HepG2 (cell line): Measurements from ENCODE around the gene ATP8A2. TPM values are rescaled to one million over a fixed set of nuclear protein-coding genes. Genes with fewer than 3 reads are reported as not detected.

Source experiments
- ATAC-seq: fragments of 200-7000 bp; cut with Tn5 transposase; 3 replicates; pipeline ENCODE4 v1.9.1; 2020; ENCODE audit warnings: mild to moderate bottlenecking, moderate library complexity
- BruUV-seq: library from RNA; stranded (reverse); fragments of 400-500 nt; replicated peaks from 2 replicates; lab custom pipeline; 2021; lab: Mats Ljungman, UMichigan
- CTCF ChIA-PET: fragments of 300-600 bp; formaldehyde crosslinking; extraction: SDS; loops from one replicate; lab custom pipeline; 2021; ENCODE audit warnings: low total read pairs, inconsistent platforms, low intra/inter-chr PET ratio; lab: Yijun Ruan, JAX
- POLR2A ChIA-PET: fragments of 350-600 bp; sonication (Branson Sonifier 250); formaldehyde crosslinking; loops from one replicate; lab custom pipeline; 2020; ENCODE audit warnings: antibody characterized with exemption, inconsistent platforms; lab: Yijun Ruan, JAX
- DNase-seq: peaks from one replicate; pipeline ENCODE4 v3.0.0-alpha.2; 2015; ENCODE audit warnings: low spot score
- FAIRE-seq: peaks from 3 replicates; lab custom pipeline; 2011; peaks lifted over from hg19 to GRCh38; lab: Jason Lieb, UNC
- H2AFZ ChIP-seq: one replicate; pipeline ENCODE4 v1.6.1; 2011; ENCODE audit warnings: low read length, inconsistent platforms
- H3K27ac ChIP-seq: fragments of 300-600 bp; 3 replicates; pipeline ENCODE4 v1.8.0; 2011; ENCODE audit warnings: mixed run types, mild to moderate bottlenecking, mixed read lengths, low read length, inconsistent platforms; ENCODE audit not compliant: insufficient read depth; ENCODE audit errors: extremely low read length
- H3K27me3 ChIP-seq, 2 experiments: fragments of 200-600 bp in 1 of 2; 2 replicates in 1 of 2; 3 replicates in 1 of 2; pipeline versions ENCODE4 v1.6.0 to v1.8.0; 2011; ENCODE audit warnings: low read length in 2 of 2, mild to moderate bottlenecking in 2 of 2, moderate library complexity in 2 of 2, inconsistent platforms in 1 of 2; ENCODE audit not compliant: insufficient read depth in 2 of 2, control insufficient read depth in 1 of 2
- H3K36me3 ChIP-seq, 2 experiments: fragments of 200-600 bp in 1 of 2; replicated peaks in 1 of 2; 2 replicates in 1 of 2; 3 replicates in 1 of 2; pipeline versions ENCODE4 v1.5.1 to v1.8.0; 2011; ENCODE audit warnings: low read length in 2 of 2, inconsistent platforms in 1 of 2; ENCODE audit not compliant: insufficient read depth in 2 of 2, control insufficient read depth in 1 of 2
- H3K4me1 ChIP-seq: 2 replicates; pipeline ENCODE4 v1.5.1; 2012; ENCODE audit warnings: low read length, inconsistent platforms; ENCODE audit not compliant: insufficient read depth
- H3K4me2 ChIP-seq: 2 replicates; pipeline ENCODE4 v1.6.0; 2011; ENCODE audit warnings: low read depth, low read length, inconsistent platforms
- H3K4me3 ChIP-seq, 3 experiments: fragments of 200-600 bp in 1 of 3; sonication (generic), shearing (Covaris generic) in 1 of 3; replicated peaks in 1 of 3; 2 replicates each; pipeline ENCODE4 v1.5.1; 2011 to 2016; ENCODE audit warnings: low read length in 3 of 3, inconsistent platforms in 2 of 3, low read depth in 2 of 3, mild to moderate bottlenecking in 2 of 3, control low read depth in 1 of 3, mixed read lengths in 1 of 3; ENCODE audit not compliant: insufficient read depth in 1 of 3
- H3K79me2 ChIP-seq: one replicate; pipeline ENCODE4 v1.6.1; 2011; ENCODE audit warnings: low read length, inconsistent platforms; ENCODE audit not compliant: insufficient read depth
- H3K9ac ChIP-seq: 2 replicates; pipeline ENCODE4 v1.6.0; 2011; ENCODE audit warnings: mild to moderate bottlenecking, low read depth, low read length, inconsistent platforms; ENCODE audit not compliant: insufficient read depth
- H3K9me3 ChIP-seq: 2 replicates; pipeline ENCODE4 v1.5.1; 2012; ENCODE audit warnings: mild to moderate bottlenecking, low read length
- H4K20me1 ChIP-seq: 2 replicates; pipeline ENCODE4 v1.6.0; 2011; ENCODE audit warnings: inconsistent platforms, mild to moderate bottlenecking, low read length, moderate library complexity; ENCODE audit not compliant: insufficient read depth
- NFE2L2 ChIP-seq: fragments of 150-350 bp; IDR thresholded peaks from 2 replicates; pipeline ENCODE4 v1.6.1; 2014; ENCODE audit warnings: low read length
- SOX13 ChIP-seq, 3 experiments: fragments of 450-650 bp in 1 of 3; sonication (generic) in 1 of 3; formaldehyde crosslinking in 1 of 3; IDR thresholded peaks in 2 of 3; conservative IDR thresholded peaks in 1 of 3; 2 replicates each; pipeline versions ENCODE4 v1.5.0 to v1.6.1; 2016 to 2020; ENCODE audit warnings: antibody characterized with exemption in 1 of 3, mild to moderate bottlenecking in 1 of 3, missing compliant biosample characterization in 1 of 3, missing genetic modification reagents in 1 of 3, moderate library complexity in 1 of 3
- ZNF225 ChIP-seq: sonication (generic); formaldehyde crosslinking; IDR thresholded peaks from 2 replicates; pipeline ENCODE4 v1.4.0; 2020; ENCODE audit warnings: mild to moderate bottlenecking, missing genetic modification reagents
- WGBS: methylation state at CpG from one replicate; pipeline ENCODE4 v1.1.6; 2017; ENCODE audit warnings: low lambda C conversion rate; 5-methylcytosine and 5-hydroxymethylcytosine counted together
- in situ Hi-C: cut with HindIII; loops from 2 replicates; pipeline ENCODE4 v1.10.0; 2017; ENCODE audit warnings: low pct_unique_long_range_greater_than_20kb; ENCODE audit not compliant: extremely low pct_ligation_motif_present
- intact Hi-C: fragments of 100-400 bp; cut with micrococcal nuclease; formaldehyde crosslinking; loops from one replicate; pipeline ENCODE4 v1.10.0; 2022; ENCODE audit not compliant: unreplicated experiment
- polyA plus RNA-seq, 8 experiments: library from polyadenylated mRNA; depleted of rRNA in 3 of 8; stranded (reverse) in 7 of 8; unstranded in 1 of 8; fragments of >200 nt; fragmentation: Illumina TruSeq in 4 of 8; extraction: Trizol in 4 of 8; gene quantifications; 2 replicates each; pipeline versions ENCODE4 v1.2.1 to v1.2.3, GENCODE V29; 2011 to 2016; ENCODE audit warnings: low read depth in 4 of 8, missing spikeins in 1 of 8, mixed read lengths in 1 of 8; ENCODE audit not compliant: insufficient read depth in 1 of 8
- total RNA-seq, 5 experiments: library from RNA; depleted of rRNA; stranded (reverse); fragments of >200 nt; fragmentation: Illumina TruSeq; extraction: Trizol; gene quantifications; 2 replicates each; pipeline ENCODE4 v1.2.3, GENCODE V29; 2016; ENCODE audit warnings: low read depth in 1 of 5
- TF ChIP-seq, protein P1 (sequence below): IDR thresholded peaks from 2 replicates; pipeline ENCODE4 v1.4.0; 2020; ENCODE audit warnings: mild to moderate bottlenecking, missing genetic modification reagents

The ATP8A2 gene
- total and polyA plus RNA-seq, 2 of the 13 experiments (the other 11 are each of a cell fraction or from before 2014, with no cell fraction given), result 0.09 TPM; not detected in 1

DNA sequence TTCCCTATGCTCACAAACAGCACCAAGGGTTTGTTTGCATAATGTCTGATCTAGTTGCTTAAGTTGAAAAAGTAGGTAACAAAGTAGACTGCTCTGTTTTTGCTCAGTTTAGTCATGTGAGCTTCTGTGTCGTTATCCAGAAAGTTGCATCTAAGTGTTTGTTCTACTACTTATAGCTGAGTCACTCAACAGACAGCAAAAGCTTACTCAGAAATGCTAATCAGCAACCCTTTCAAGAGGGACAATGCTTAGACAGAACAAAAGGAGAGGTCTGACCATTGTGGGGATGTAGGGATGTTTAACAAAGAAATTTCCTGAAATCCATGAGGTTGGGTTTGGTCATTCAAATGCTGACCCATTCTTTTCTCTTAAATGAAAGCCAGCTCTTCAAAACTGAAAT lies 106.4 kb downstream of the ATP8A2 start:
- intact Hi-C loops, result no loop called here
- DNase-seq (peak; percentile 44), ATAC-seq (no peak), FAIRE-seq (no peak)
- Histone ChIP-seq H3K4me1 (no peaks in the 10 kb centered on the region), H4K20me1 (no peaks in the 10 kb centered on the region), H3K79me2 (no peaks in the 10 kb centered on the region), H3K27me3 (no peaks in the 10 kb centered on the region), H2AFZ (no peak overlapping the region), H3K4me2 (no peak overlapping the region), H3K36me3 (no peaks in the 10 kb centered on the region), H3K4me3 (no peak overlapping the region), H3K9ac (no peak overlapping the region), H3K9me3 (no peaks in the 10 kb centered on the region), H3K27ac (no peak overlapping the region)
- POLR2A ChIA-PET, result no interaction called here
- WGBS, result 0% methylated on average over 1 of the region's 1 CpG
- CTCF ChIA-PET, result no interaction called here
- in situ Hi-C loops, result no loop called here
- no peak for TF ChIP-seq ZNF225
- TF ChIP-seq, protein P1, sequence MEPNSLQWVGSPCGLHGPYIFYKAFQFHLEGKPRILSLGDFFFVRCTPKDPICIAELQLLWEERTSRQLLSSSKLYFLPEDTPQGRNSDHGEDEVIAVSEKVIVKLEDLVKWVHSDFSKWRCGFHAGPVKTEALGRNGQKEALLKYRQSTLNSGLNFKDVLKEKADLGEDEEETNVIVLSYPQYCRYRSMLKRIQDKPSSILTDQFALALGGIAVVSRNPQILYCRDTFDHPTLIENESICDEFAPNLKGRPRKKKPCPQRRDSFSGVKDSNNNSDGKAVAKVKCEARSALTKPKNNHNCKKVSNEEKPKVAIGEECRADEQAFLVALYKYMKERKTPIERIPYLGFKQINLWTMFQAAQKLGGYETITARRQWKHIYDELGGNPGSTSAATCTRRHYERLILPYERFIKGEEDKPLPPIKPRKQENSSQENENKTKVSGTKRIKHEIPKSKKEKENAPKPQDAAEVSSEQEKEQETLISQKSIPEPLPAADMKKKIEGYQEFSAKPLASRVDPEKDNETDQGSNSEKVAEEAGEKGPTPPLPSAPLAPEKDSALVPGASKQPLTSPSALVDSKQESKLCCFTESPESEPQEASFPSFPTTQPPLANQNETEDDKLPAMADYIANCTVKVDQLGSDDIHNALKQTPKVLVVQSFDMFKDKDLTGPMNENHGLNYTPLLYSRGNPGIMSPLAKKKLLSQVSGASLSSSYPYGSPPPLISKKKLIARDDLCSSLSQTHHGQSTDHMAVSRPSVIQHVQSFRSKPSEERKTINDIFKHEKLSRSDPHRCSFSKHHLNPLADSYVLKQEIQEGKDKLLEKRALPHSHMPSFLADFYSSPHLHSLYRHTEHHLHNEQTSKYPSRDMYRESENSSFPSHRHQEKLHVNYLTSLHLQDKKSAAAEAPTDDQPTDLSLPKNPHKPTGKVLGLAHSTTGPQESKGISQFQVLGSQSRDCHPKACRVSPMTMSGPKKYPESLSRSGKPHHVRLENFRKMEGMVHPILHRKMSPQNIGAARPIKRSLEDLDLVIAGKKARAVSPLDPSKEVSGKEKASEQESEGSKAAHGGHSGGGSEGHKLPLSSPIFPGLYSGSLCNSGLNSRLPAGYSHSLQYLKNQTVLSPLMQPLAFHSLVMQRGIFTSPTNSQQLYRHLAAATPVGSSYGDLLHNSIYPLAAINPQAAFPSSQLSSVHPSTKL (CRISPR knock-in tag), result no peak
- peak; percentile 59; the same call in 1 of the 2 replicates for TF ChIP-seq NFE2L2
- TF ChIP-seq SOX13 (IDR thresholded peaks at IDR 0.05), result no peak
- TF ChIP-seq SOX13 (CRISPR knock-in tag; conservative IDR thresholded peaks at IDR 0.05 in 1 of 2, IDR thresholded peaks at IDR 0.05 in 1 of 2), result peak in 1 of 2 experiments; percentile 55; a peak in 2 of 4 replicates
- no TSS peak for BruUV-seq
